ENCODE measurements around the gene TNFSF9.

The TNFSF9 gene

GRCh38 chr19:6516659-6517291 lies 14.1 kb upstream of the TNFSF9 start:
- Histone ChIP-seq H3K27ac (replicated peaks; ENCODE audit: low read length) (no peak overlapping the region), H3K36me3 (replicated peaks in 1 of 2; ENCODE audit: control insufficient read depth in 2 of 2, insufficient read depth in 2 of 2, low read length in 2 of 2) (no peaks in the 10 kb centered on the region), H4K91ac (ENCODE audit: low read depth, low read length, poor library complexity) (no peak overlapping the region), H2AK5ac (ENCODE audit: low read depth, low read length) (no peak overlapping the region), H2BK12ac (ENCODE audit: low read length) (peak overlapping the region; percentile 87), H3K18ac (ENCODE audit: low read length) (peak overlapping the region; percentile 40), H3K9me3 (replicated peaks in 1 of 2; ENCODE audit: control insufficient read depth in 2 of 2, insufficient read depth in 1 of 2, low read depth in 1 of 2, low read length in 2 of 2) (no peaks in the 10 kb centered on the region), H3K79me1 (ENCODE audit: low read depth, low read length) (no peaks in the 10 kb centered on the region), H3K9ac (ENCODE audit: low read depth, low read length, poor library complexity) (peak overlapping the region; percentile 88), H2BK5ac (ENCODE audit: low read length) (peak overlapping the region; percentile 6), H3K4ac (ENCODE audit: low read length) (no peak overlapping the region), H2BK15ac (ENCODE audit: low read length) (no peak overlapping the region), H3K4me3 (ENCODE audit: low read length in 2 of 2) (peak overlapping the region; percentile 42 to 77), H3K4me2 (ENCODE audit: insufficient read depth, low read length, poor library complexity, severe bottlenecking) (peak overlapping the region; percentile 96), H3K23ac (ENCODE audit: low read depth, low read length, poor library complexity) (peak overlapping the region; percentile 58), H2AFZ (ENCODE audit: low read length) (peak overlapping the region; percentile 87), H2BK120ac (ENCODE audit: low read depth, low read length) (no peak overlapping the region), H3K4me1 (ENCODE audit: control insufficient read depth in 2 of 2, insufficient read depth in 1 of 2, low read depth in 1 of 2, low read length in 2 of 2) (peaks cover 0 to 5% of the 10 kb centered on the region in 2 donors), H3K14ac (ENCODE audit: low read length) (peak overlapping the region; percentile 59), H4K8ac (ENCODE audit: low read depth, low read length) (no peak overlapping the region), H3K27me3 (ENCODE audit: control insufficient read depth in 3 of 3, insufficient read depth in 3 of 3, low read depth in 1 of 3, low read length in 3 of 3) (peaks cover 0 to 4% (median 0%) of the 10 kb centered on the region in 3 experiments)
- DNase-seq (ENCODE audit: low spot score) = peak; percentile 87
- no CpG with 5 or more reads among the region's 38 CpGs for WGBS, 2 donors (ENCODE audit: extremely low coverage in 2 of 2, insufficient read length in 2 of 2, insufficient replicate concordance in 1 of 2)

GRCh38 chr19:6518145-6518911 lies 12.5 kb upstream of the TNFSF9 start:
- H3K27me3 ChIP-seq (ENCODE audit: control insufficient read depth in 3 of 3, insufficient read depth in 3 of 3, low read depth in 1 of 3, low read length in 3 of 3) = peaks cover 0 to 6% (median 0%) of the 10 kb centered on the region in 3 experiments
- no peak overlapping the region for H2BK5ac ChIP-seq (ENCODE audit: low read length)
- no peaks in the 10 kb centered on the region for H3K36me3 ChIP-seq (replicated peaks in 1 of 2; ENCODE audit: control insufficient read depth in 2 of 2, insufficient read depth in 2 of 2, low read length in 2 of 2)
- H3K23ac ChIP-seq (ENCODE audit: low read depth, low read length, poor library complexity) = no peak overlapping the region
- no peak for DNase-seq (ENCODE audit: low spot score)
- H3K4me1 ChIP-seq (ENCODE audit: control insufficient read depth in 2 of 2, insufficient read depth in 1 of 2, low read depth in 1 of 2, low read length in 2 of 2) = peaks cover 0 to 5% of the 10 kb centered on the region in 2 donors
- no peak overlapping the region for H2AFZ ChIP-seq (ENCODE audit: low read length)
- no peak overlapping the region for H3K4me2 ChIP-seq (ENCODE audit: insufficient read depth, low read length, poor library complexity, severe bottlenecking)
- H3K9ac ChIP-seq (ENCODE audit: low read depth, low read length, poor library complexity) = no peak overlapping the region
- H3K9me3 ChIP-seq (replicated peaks in 1 of 2; ENCODE audit: control insufficient read depth in 2 of 2, insufficient read depth in 1 of 2, low read depth in 1 of 2, low read length in 2 of 2) = no peaks in the 10 kb centered on the region
- no peak overlapping the region for H3K18ac ChIP-seq (ENCODE audit: low read length)
- H2AK5ac ChIP-seq (ENCODE audit: low read depth, low read length) = peak overlapping the region; percentile 78
- no peak overlapping the region for H3K27ac ChIP-seq (replicated peaks; ENCODE audit: low read length)
- no peak overlapping the region for H3K14ac ChIP-seq (ENCODE audit: low read length)
- no CpG with 5 or more reads among the region's 14 CpGs for whole genome bisulfite sequencing, 2 donors (ENCODE audit: extremely low coverage in 2 of 2, insufficient read length in 2 of 2, insufficient replicate concordance in 1 of 2)
- H2BK15ac ChIP-seq (ENCODE audit: low read length) = no peak overlapping the region
- no peak overlapping the region for H4K91ac ChIP-seq (ENCODE audit: low read depth, low read length, poor library complexity)
- no peak overlapping the region for H4K8ac ChIP-seq (ENCODE audit: low read depth, low read length)
- no peak overlapping the region for H2BK120ac ChIP-seq (ENCODE audit: low read depth, low read length)
- no peak overlapping the region for H2BK12ac ChIP-seq (ENCODE audit: low read length)
- no peak overlapping the region for H3K4me3 ChIP-seq (ENCODE audit: low read length in 2 of 2)
- H3K79me1 ChIP-seq (ENCODE audit: low read depth, low read length) = no peaks in the 10 kb centered on the region
- no peak overlapping the region for H3K4ac ChIP-seq (ENCODE audit: low read length)

GRCh38 chr19:6519289-6519688 lies 11.5 kb upstream of the TNFSF9 start:
- Histone ChIP-seq H2BK5ac (ENCODE audit: low read length) (no peak overlapping the region), H3K23ac (ENCODE audit: low read depth, low read length, poor library complexity) (no peak overlapping the region), H4K91ac (ENCODE audit: low read depth, low read length, poor library complexity) (no peak overlapping the region), H3K4me2 (ENCODE audit: insufficient read depth, low read length, poor library complexity, severe bottlenecking) (no peak overlapping the region), H2BK120ac (ENCODE audit: low read depth, low read length) (no peak overlapping the region), H4K8ac (ENCODE audit: low read depth, low read length) (no peak overlapping the region), H3K9ac (ENCODE audit: low read depth, low read length, poor library complexity) (no peak overlapping the region), H3K18ac (ENCODE audit: low read length) (no peak overlapping the region), H3K79me1 (ENCODE audit: low read depth, low read length) (no peaks in the 10 kb centered on the region), H2AK5ac (ENCODE audit: low read depth, low read length) (no peak overlapping the region), H3K4ac (ENCODE audit: low read length) (no peak overlapping the region), H2BK15ac (ENCODE audit: low read length) (no peak overlapping the region), H3K9me3 (replicated peaks in 1 of 2; ENCODE audit: control insufficient read depth in 2 of 2, insufficient read depth in 1 of 2, low read depth in 1 of 2, low read length in 2 of 2) (no peaks in the 10 kb centered on the region), H3K27me3 (ENCODE audit: control insufficient read depth in 3 of 3, insufficient read depth in 3 of 3, low read depth in 1 of 3, low read length in 3 of 3) (peaks cover 0 to 6% (median 0%) of the 10 kb centered on the region in 3 experiments), H2AFZ (ENCODE audit: low read length) (no peak overlapping the region), H3K27ac (replicated peaks; ENCODE audit: low read length) (no peak overlapping the region), H3K4me1 (ENCODE audit: control insufficient read depth in 2 of 2, insufficient read depth in 1 of 2, low read depth in 1 of 2, low read length in 2 of 2) (peaks cover 0 to 5% of the 10 kb centered on the region in 2 donors), H3K4me3 (ENCODE audit: low read length in 2 of 2) (no peak overlapping the region), H2BK12ac (ENCODE audit: low read length) (no peak overlapping the region), H3K36me3 (replicated peaks in 1 of 2; ENCODE audit: control insufficient read depth in 2 of 2, insufficient read depth in 2 of 2, low read length in 2 of 2) (no peaks in the 10 kb centered on the region), H3K14ac (ENCODE audit: low read length) (no peak overlapping the region)
- WGBS, 2 donors (ENCODE audit: extremely low coverage in 2 of 2, insufficient read length in 2 of 2, insufficient replicate concordance in 1 of 2) = no CpG with 5 or more reads among the region's 2 CpGs
- no peak for DNase-seq (ENCODE audit: low spot score)
